HEK293 (cell line): ENCODE measurements around the gene CLEC16A.

Experiments used
- CTCF ChIA-PET: fragments of 350-600 bp; formaldehyde crosslinking; extraction: SDS; loops from one replicate; lab custom pipeline; 2021; ENCODE audit warnings: antibody characterized with exemption; lab: Yijun Ruan, JAX
- POLR2A ChIA-PET: fragments of 300-600 bp; formaldehyde crosslinking; extraction: SDS; loops from one replicate; lab custom pipeline; 2020; ENCODE audit warnings: antibody characterized with exemption, inconsistent platforms; lab: Yijun Ruan, JAX
- H3K27ac ChIP-seq: fragments of 200-500 bp; sonication (Bioruptor generic); 2 replicates; pipeline ENCODE4 v1.5.1; 2014; ENCODE audit warnings: low read depth, low read length, control low read depth, inconsistent platforms; ENCODE audit errors: extremely low read depth
- H3K36me3 ChIP-seq, 2 experiments: fragments of 200-500 bp in 1 of 2; sonication (Bioruptor generic) in 1 of 2; 1 replicate in 1 of 2; 2 replicates in 1 of 2; pipeline ENCODE4 v1.5.1; 2014 to 2017; ENCODE audit warnings: inconsistent platforms in 2 of 2, low read length in 2 of 2; ENCODE audit not compliant: control insufficient read depth in 2 of 2, insufficient read depth in 1 of 2
- H3K4me1 ChIP-seq: fragments of 200-500 bp; sonication (Bioruptor generic); 2 replicates; pipeline ENCODE4 v1.5.1; 2014; ENCODE audit warnings: mild to moderate bottlenecking, low read length, inconsistent platforms; ENCODE audit not compliant: control insufficient read depth, insufficient read depth
- H3K4me3 ChIP-seq: 2 replicates; pipeline ENCODE4 v1.5.1; 2011; ENCODE audit warnings: low read depth, mild to moderate bottlenecking, control low read depth, low read length, moderate library complexity
- H3K9me3 ChIP-seq: fragments of 200-500 bp; sonication (Bioruptor generic); 2 replicates; pipeline ENCODE4 v1.5.1; 2014; ENCODE audit warnings: low read depth, low read length, inconsistent platforms; ENCODE audit not compliant: control insufficient read depth, insufficient read depth
- BCL11B ChIP-seq: fragments of 450-650 bp; formaldehyde crosslinking; IDR thresholded peaks from 2 replicates; pipeline ENCODE4 v1.5.1; 2016; ENCODE audit warnings: low read depth, missing biosample characterization, missing genetic modification characterization
- FEZF1 ChIP-seq: fragments of 450-650 bp; formaldehyde crosslinking; IDR thresholded peaks from 2 replicates; pipeline ENCODE4 v1.5.1; 2016; ENCODE audit warnings: missing biosample characterization, missing genetic modification characterization
- GFI1B ChIP-seq: fragments of 450-650 bp; formaldehyde crosslinking; IDR thresholded peaks from 2 replicates; pipeline ENCODE4 v1.5.1; 2016; ENCODE audit warnings: missing biosample characterization, missing genetic modification characterization
- KLF1 ChIP-seq: fragments of 450-650 bp; formaldehyde crosslinking; IDR thresholded peaks from 2 replicates; pipeline ENCODE4 v1.5.1; 2016; ENCODE audit warnings: missing biosample characterization, missing genetic modification characterization
- KLF16 ChIP-seq: fragments of 450-650 bp; formaldehyde crosslinking; IDR thresholded peaks from 2 replicates; pipeline ENCODE4 v1.5.1; 2017; ENCODE audit warnings: missing biosample characterization, missing genetic modification characterization
- KLF7 ChIP-seq: fragments of 450-650 bp; formaldehyde crosslinking; IDR thresholded peaks from 2 replicates; pipeline ENCODE4 v1.5.1; 2016; ENCODE audit warnings: missing biosample characterization, missing genetic modification characterization, borderline replicate concordance
- KLF8 ChIP-seq: fragments of 450-650 bp; formaldehyde crosslinking; IDR thresholded peaks from 2 replicates; pipeline ENCODE4 v1.5.1; 2016; ENCODE audit warnings: missing biosample characterization, missing genetic modification characterization
- ZFHX2 ChIP-seq: fragments of 450-650 bp; formaldehyde crosslinking; conservative IDR thresholded peaks from 2 replicates; pipeline ENCODE4 v1.5.1; 2016; ENCODE audit warnings: missing biosample characterization, missing genetic modification characterization
- ZNF112 ChIP-seq: fragments of 450-650 bp; formaldehyde crosslinking; IDR thresholded peaks from 2 replicates; pipeline ENCODE4 v1.5.0; 2017; ENCODE audit warnings: missing biosample characterization, missing genetic modification characterization
- ZNF146 ChIP-seq: fragments of 450-650 bp; formaldehyde crosslinking; IDR thresholded peaks from 2 replicates; pipeline ENCODE4 v1.5.1; 2016; ENCODE audit warnings: missing biosample characterization, missing genetic modification characterization
- ZNF157 ChIP-seq: fragments of 450-650 bp; formaldehyde crosslinking; IDR thresholded peaks from 2 replicates; pipeline ENCODE4 v1.5.1; 2016; ENCODE audit warnings: missing biosample characterization, missing genetic modification characterization
- ZNF19 ChIP-seq: fragments of 450-650 bp; formaldehyde crosslinking; IDR thresholded peaks from 2 replicates; pipeline ENCODE4; 2016; ENCODE audit warnings: missing biosample characterization, missing genetic modification characterization, low read depth
- ZNF266 ChIP-seq: fragments of 450-650 bp; formaldehyde crosslinking; IDR thresholded peaks from 2 replicates; pipeline ENCODE4 v1.5.1; 2016; ENCODE audit warnings: missing biosample characterization, missing genetic modification characterization, low read depth
- ZNF311 ChIP-seq: fragments of 450-650 bp; formaldehyde crosslinking; IDR thresholded peaks from 2 replicates; pipeline ENCODE4 v1.5.1; 2017; ENCODE audit warnings: missing biosample characterization, missing genetic modification characterization, borderline replicate concordance
- ZNF416 ChIP-seq: fragments of 450-650 bp; formaldehyde crosslinking; IDR thresholded peaks from 2 replicates; pipeline ENCODE4 v1.5.1; 2016; ENCODE audit warnings: missing biosample characterization, missing genetic modification characterization
- ZNF423 ChIP-seq: fragments of 450-650 bp; formaldehyde crosslinking; IDR thresholded peaks from 2 replicates; pipeline ENCODE4 v1.5.1; 2016; ENCODE audit warnings: missing biosample characterization, missing genetic modification characterization
- ZNF473 ChIP-seq: fragments of 450-650 bp; formaldehyde crosslinking; IDR thresholded peaks from 2 replicates; pipeline ENCODE4 v1.5.1; 2017; ENCODE audit warnings: missing biosample characterization, missing genetic modification characterization
- ZNF530 ChIP-seq: fragments of 450-650 bp; formaldehyde crosslinking; IDR thresholded peaks from 2 replicates; pipeline ENCODE4 v1.5.1; 2016; ENCODE audit warnings: low read depth, missing biosample characterization, missing genetic modification characterization
- ZNF560 ChIP-seq: fragments of 450-650 bp; formaldehyde crosslinking; IDR thresholded peaks from 2 replicates; pipeline ENCODE4 v1.5.1; 2017; ENCODE audit warnings: missing biosample characterization, missing genetic modification characterization, borderline replicate concordance
- ZNF610 ChIP-seq: fragments of 450-650 bp; formaldehyde crosslinking; IDR thresholded peaks from 2 replicates; pipeline ENCODE4 v1.5.1; 2016; ENCODE audit warnings: missing biosample characterization, missing genetic modification characterization, borderline replicate concordance
- ZNF654 ChIP-seq: fragments of 450-650 bp; formaldehyde crosslinking; IDR thresholded peaks from 2 replicates; pipeline ENCODE4 v1.5.1; 2016; ENCODE audit warnings: low read depth, missing biosample characterization, missing genetic modification characterization
- ZNF677 ChIP-seq: fragments of 450-650 bp; IDR thresholded peaks from 2 replicates; pipeline ENCODE4 v1.5.0; 2018; ENCODE audit warnings: missing biosample characterization, mild to moderate bottlenecking, missing genetic modification characterization, moderate library complexity
- ZNF777 ChIP-seq: fragments of 450-650 bp; formaldehyde crosslinking; IDR thresholded peaks from 2 replicates; pipeline ENCODE4 v1.5.1; 2017; ENCODE audit warnings: missing biosample characterization, missing genetic modification characterization, borderline replicate concordance
- TF ChIP-seq, protein P1 (sequence below): fragments of 450-650 bp; formaldehyde crosslinking; IDR thresholded peaks from 2 replicates; pipeline ENCODE4 v1.5.1; 2016; ENCODE audit warnings: missing biosample characterization, missing genetic modification characterization
- TF ChIP-seq, protein P2 (sequence below): fragments of 450-650 bp; formaldehyde crosslinking; IDR thresholded peaks from 2 replicates; pipeline ENCODE4 v1.5.1; 2016; ENCODE audit warnings: missing biosample characterization, missing genetic modification characterization
- TF ChIP-seq, protein P3 (sequence below): fragments of 450-650 bp; formaldehyde crosslinking; IDR thresholded peaks from 2 replicates; pipeline ENCODE4 v1.5.1; 2016; ENCODE audit warnings: missing biosample characterization, missing genetic modification characterization
- TF ChIP-seq, protein P4 (sequence below): fragments of 450-650 bp; formaldehyde crosslinking; IDR thresholded peaks from 2 replicates; pipeline ENCODE4 v1.5.1; 2016; ENCODE audit warnings: missing biosample characterization, missing genetic modification characterization

CLEC16A gene

DNA sequence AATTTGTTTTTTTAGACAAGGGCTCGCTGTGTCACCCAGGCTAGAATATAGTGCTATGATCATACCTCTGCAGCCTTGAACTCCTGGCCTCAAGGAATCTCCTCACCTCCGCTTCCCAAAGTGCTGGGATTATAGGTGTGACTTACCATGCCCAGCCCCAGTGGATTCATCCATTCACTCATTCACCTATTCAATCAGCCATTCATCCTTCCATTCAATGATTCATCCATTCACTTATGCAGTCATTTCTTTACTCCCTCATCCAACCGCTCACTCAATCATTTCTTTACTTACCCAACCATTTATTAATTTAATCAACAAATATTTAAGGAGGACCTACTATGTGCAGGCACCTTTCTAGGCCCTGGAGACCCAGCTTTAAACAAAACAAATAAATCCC is 27.8 kb upstream of the CLEC16A start:
- TF ChIP-seq ZNF423 (tag by site-specific recombination), result no peak
- no peak for TF ChIP-seq ZNF530 (tag by site-specific recombination)
- TF ChIP-seq ZNF311 (tag by site-specific recombination), result no peak
- TF ChIP-seq KLF7 (tag by site-specific recombination), result no peak
- CTCF ChIA-PET, result interaction anchor here (0.9 kb wide), 1 partner anchor 9 kb away, joined by 4 read pairs; no protein-coding TSS in a partner anchor
- no peaks in the 10 kb centered on the region for H3K4me1 ChIP-seq
- H3K9me3 ChIP-seq, result no peaks in the 10 kb centered on the region
- H3K36me3 ChIP-seq, result no peaks in the 10 kb centered on the region
- no peak overlapping the region for H3K4me3 ChIP-seq
- H3K27ac ChIP-seq, result no peak overlapping the region
- POLR2A ChIA-PET, result no interaction called here

DNA sequence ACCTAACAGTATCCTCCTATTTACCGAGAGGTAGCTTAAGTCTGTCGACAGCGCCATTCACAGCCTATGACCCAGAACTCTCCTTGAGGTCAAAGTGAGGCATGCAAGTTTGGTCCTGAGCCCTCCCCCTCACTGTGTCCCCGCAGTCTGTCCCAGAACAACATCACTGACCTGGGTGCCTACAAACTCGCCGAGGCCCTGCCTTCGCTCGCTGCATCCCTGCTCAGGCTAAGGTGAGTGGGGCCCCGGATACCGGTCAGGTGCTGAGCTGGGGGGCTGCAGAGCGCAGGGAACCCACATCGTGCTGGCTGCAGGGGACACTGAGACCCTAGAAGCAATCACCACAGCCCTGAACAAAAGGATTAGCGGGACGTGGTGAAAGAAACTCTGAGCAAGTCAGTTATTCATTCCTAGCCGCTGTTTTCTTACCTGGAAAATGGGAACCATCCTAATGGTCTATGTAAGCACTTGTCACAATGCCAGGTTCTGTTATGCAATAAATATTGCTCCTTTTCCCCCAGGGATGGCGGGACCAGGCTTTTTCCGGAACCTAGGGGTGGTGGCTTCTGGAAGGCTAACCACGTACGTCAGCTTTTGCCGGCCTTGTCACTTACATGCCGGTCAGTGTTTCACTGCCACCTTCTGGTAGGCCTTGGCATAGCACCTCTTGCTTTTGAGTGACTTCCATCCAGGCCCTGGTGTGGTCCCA is 25.9 kb upstream of the CLEC16A start:
- Histone ChIP-seq H3K4me3 (no peak overlapping the region), H3K27ac (no peak overlapping the region), H3K36me3 (no peaks in the 10 kb centered on the region), H3K4me1 (no peaks in the 10 kb centered on the region), H3K9me3 (no peaks in the 10 kb centered on the region)
- CTCF ChIA-PET, result interaction anchor here (0.5 to 3.1 kb wide), 25 partner anchors 9 to 1663 kb away, joined by 3 to 22 read pairs (median 3); no protein-coding TSS in a partner anchor
- POLR2A ChIA-PET, result interaction anchor here (0.5 to 0.9 kb wide), 2 partner anchors 148 to 175 kb away, joined by 3 read pairs; partner anchors contain the start of gene NUBP1
- TF ChIP-seq, protein P1, sequence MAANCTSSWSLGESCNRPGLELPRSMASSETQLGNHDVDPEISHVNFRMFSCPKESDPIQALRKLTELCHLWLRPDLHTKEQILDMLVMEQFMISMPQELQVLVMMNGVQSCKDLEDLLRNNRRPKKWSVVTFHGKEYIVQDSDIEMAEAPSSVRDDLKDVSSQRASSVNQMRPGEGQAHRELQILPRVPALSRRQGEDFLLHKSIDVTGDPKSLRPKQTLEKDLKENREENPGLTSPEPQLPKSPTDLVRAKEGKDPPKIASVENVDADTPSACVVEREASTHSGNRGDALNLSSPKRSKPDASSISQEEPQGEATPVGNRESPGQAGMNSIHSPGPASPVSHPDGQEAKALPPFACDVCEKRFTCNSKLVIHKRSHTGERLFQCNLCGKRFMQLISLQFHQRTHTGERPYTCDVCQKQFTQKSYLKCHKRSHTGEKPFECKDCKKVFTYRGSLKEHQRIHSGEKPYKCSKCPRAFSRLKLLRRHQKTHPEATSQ (tag by site-specific recombination), result no peak
- TF ChIP-seq KLF16 (tag by site-specific recombination) (no peak), ZNF146 (tag by site-specific recombination) (no peak), ZNF610 (tag by site-specific recombination) (no peak), FEZF1 (no peak), ZNF266 (tag by site-specific recombination) (no peak), ZNF654 (peak; percentile 89), ZNF560 (tag by site-specific recombination) (no peak), KLF8 (tag by site-specific recombination) (no peak), ZNF19 (tag by site-specific recombination) (no peak), ZNF311 (tag by site-specific recombination) (no peak), ZNF677 (no peak), ZNF777 (tag by site-specific recombination) (no peak), ZNF416 (tag by site-specific recombination) (no peak), ZNF112 (tag by site-specific recombination) (no peak), ZNF473 (tag by site-specific recombination) (no peak), ZNF157 (tag by site-specific recombination) (no peak), KLF1 (no peak), GFI1B (no peak), ZFHX2 (no peak), BCL11B (tag by site-specific recombination) (no peak)
- TF ChIP-seq, protein P2, sequence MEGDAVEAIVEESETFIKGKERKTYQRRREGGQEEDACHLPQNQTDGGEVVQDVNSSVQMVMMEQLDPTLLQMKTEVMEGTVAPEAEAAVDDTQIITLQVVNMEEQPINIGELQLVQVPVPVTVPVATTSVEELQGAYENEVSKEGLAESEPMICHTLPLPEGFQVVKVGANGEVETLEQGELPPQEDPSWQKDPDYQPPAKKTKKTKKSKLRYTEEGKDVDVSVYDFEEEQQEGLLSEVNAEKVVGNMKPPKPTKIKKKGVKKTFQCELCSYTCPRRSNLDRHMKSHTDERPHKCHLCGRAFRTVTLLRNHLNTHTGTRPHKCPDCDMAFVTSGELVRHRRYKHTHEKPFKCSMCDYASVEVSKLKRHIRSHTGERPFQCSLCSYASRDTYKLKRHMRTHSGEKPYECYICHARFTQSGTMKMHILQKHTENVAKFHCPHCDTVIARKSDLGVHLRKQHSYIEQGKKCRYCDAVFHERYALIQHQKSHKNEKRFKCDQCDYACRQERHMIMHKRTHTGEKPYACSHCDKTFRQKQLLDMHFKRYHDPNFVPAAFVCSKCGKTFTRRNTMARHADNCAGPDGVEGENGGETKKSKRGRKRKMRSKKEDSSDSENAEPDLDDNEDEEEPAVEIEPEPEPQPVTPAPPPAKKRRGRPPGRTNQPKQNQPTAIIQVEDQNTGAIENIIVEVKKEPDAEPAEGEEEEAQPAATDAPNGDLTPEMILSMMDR (tag by site-specific recombination), result peak; percentile 67; the same call in 1 of the 2 replicates
- TF ChIP-seq, protein P3, sequence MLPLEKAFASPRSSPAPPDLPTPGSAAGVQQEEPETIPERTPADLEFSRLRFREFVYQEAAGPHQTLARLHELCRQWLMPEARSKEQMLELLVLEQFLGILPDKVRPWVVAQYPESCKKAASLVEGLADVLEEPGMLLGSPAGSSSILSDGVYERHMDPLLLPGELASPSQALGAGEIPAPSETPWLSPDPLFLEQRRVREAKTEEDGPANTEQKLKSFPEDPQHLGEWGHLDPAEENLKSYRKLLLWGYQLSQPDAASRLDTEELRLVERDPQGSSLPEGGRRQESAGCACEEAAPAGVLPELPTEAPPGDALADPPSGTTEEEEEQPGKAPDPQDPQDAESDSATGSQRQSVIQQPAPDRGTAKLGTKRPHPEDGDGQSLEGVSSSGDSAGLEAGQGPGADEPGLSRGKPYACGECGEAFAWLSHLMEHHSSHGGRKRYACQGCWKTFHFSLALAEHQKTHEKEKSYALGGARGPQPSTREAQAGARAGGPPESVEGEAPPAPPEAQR, result no peak
- TF ChIP-seq, protein P4, sequence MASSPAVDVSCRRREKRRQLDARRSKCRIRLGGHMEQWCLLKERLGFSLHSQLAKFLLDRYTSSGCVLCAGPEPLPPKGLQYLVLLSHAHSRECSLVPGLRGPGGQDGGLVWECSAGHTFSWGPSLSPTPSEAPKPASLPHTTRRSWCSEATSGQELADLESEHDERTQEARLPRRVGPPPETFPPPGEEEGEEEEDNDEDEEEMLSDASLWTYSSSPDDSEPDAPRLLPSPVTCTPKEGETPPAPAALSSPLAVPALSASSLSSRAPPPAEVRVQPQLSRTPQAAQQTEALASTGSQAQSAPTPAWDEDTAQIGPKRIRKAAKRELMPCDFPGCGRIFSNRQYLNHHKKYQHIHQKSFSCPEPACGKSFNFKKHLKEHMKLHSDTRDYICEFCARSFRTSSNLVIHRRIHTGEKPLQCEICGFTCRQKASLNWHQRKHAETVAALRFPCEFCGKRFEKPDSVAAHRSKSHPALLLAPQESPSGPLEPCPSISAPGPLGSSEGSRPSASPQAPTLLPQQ (tag by site-specific recombination), result peak; percentile 28; the same call in 1 of the 2 replicates
